ENCODE measurements around the gene DNAJC27.

GRCh38 chr2:24917731-24918325 is 53.9 kb downstream of the DNAJC27 start:
- TF ChIP-seq CTCF (IDR thresholded peaks at IDR 0.05): no peak
- TF ChIP-seq ZFX (IDR thresholded peaks at IDR 0.05; ENCODE audit: borderline replicate concordance): no peak

Measured in 22Rv1 (cell line).